H1 (cell line): ENCODE measurements around the gene IFT80. TPM values are rescaled to one million over a fixed set of nuclear protein-coding genes. Genes with fewer than 3 reads are reported as not detected.

ENCODE experiments used
- CTCF ChIA-PET: fragments of 300-600 bp; sonication (Branson Sonifier 250); formaldehyde crosslinking; loops from one replicate; lab custom pipeline; 2021; ENCODE audit not compliant: partially characterized antibody; lab: Charles Lee
- POLR2A ChIA-PET: fragments of 300-600 bp; sonication (Branson Sonifier 250); formaldehyde crosslinking; loops from one replicate; lab custom pipeline; 2021; ENCODE audit warnings: inconsistent platforms; ENCODE audit not compliant: partially characterized antibody; lab: Charles Lee
- DNase-seq, 2 experiments: peaks; one replicate each; pipeline versions ENCODE4 v3.0.0 to v3.0.0-alpha.2; 2010 to 2022; ENCODE audit warnings: low spot score in 2 of 2, low read depth in 1 of 2, mixed read lengths in 1 of 2
- FAIRE-seq: peaks from 2 replicates; lab custom pipeline; 2011; peaks lifted over from hg19 to GRCh38; lab: Jason Lieb, UNC
- H2AFZ ChIP-seq: 2 replicates; pipeline ENCODE4 v1.8.1; 2012; ENCODE audit warnings: low read length, inconsistent platforms
- H2AK5ac ChIP-seq: 2 replicates; pipeline ENCODE4 v1.6.1; 2013; ENCODE audit warnings: low read depth, low read length
- H2BK120ac ChIP-seq: replicated peaks from 2 replicates; pipeline ENCODE3; 2013; ENCODE audit warnings: low read depth, low read length, inconsistent platforms
- H2BK12ac ChIP-seq: 2 replicates; pipeline ENCODE4 v1.6.1; 2013; ENCODE audit warnings: low read depth, low read length
- H2BK15ac ChIP-seq: 2 replicates; pipeline ENCODE4 v1.6.1; 2013; ENCODE audit warnings: low read length
- H2BK20ac ChIP-seq: 2 replicates; pipeline ENCODE4 v1.6.1; 2013; ENCODE audit warnings: low read length
- H2BK5ac ChIP-seq: 2 replicates; pipeline ENCODE4 v1.6.1; 2013; ENCODE audit warnings: low read depth, low read length
- H3K14ac ChIP-seq: 2 replicates; pipeline ENCODE4 v1.6.1; 2013; ENCODE audit warnings: inconsistent platforms; ENCODE audit not compliant: insufficient read length
- H3K18ac ChIP-seq: 2 replicates; pipeline ENCODE4 v1.6.1; 2013; ENCODE audit warnings: low read length; ENCODE audit errors: extremely low read depth
- H3K23ac ChIP-seq: 2 replicates; pipeline ENCODE4 v1.6.1; 2013; ENCODE audit warnings: inconsistent platforms; ENCODE audit not compliant: insufficient read length
- H3K23me2 ChIP-seq: 2 replicates; pipeline ENCODE4 v1.6.1; 2013; ENCODE audit warnings: low read depth, low read length
- H3K27ac ChIP-seq: 2 replicates; pipeline ENCODE4 v1.6.1; 2011; ENCODE audit warnings: low read depth, low read length, inconsistent platforms
- H3K27me3 ChIP-seq, 4 experiments: replicated peaks in 1 of 4; 1 replicate in 1 of 4; 2 replicates in 3 of 4; pipeline versions ENCODE4 v1.6.1 to v1.8.1; 2011 to 2013; ENCODE audit warnings: low read length in 3 of 4, mild to moderate bottlenecking in 3 of 4, inconsistent platforms in 2 of 4, mixed read lengths in 2 of 4, moderate library complexity in 1 of 4; ENCODE audit not compliant: control insufficient read depth in 3 of 4, insufficient read depth in 3 of 4; ENCODE audit errors: extremely low read depth in 1 of 4
- H3K36me3 ChIP-seq, 4 experiments: 2 replicates each; pipeline versions ENCODE4 v1.6.1 to v1.8.1; 2011 to 2013; ENCODE audit warnings: mild to moderate bottlenecking in 4 of 4, low read length in 3 of 4, moderate library complexity in 2 of 4, control low read depth in 1 of 4, inconsistent platforms in 1 of 4; ENCODE audit not compliant: insufficient read depth in 4 of 4, control insufficient read depth in 2 of 4
- H3K4ac ChIP-seq: replicated peaks from 2 replicates; pipeline ENCODE3; 2013; ENCODE audit warnings: low read length, low read depth, mixed read lengths, inconsistent platforms; ENCODE audit not compliant: insufficient read length
- H3K4me1 ChIP-seq, 4 experiments: replicated peaks in 1 of 4; 1 replicate in 1 of 4; 2 replicates in 3 of 4; pipeline versions ENCODE4 v1.6.1 to v1.8.1; 2011 to 2013; ENCODE audit warnings: low read length in 3 of 4, inconsistent platforms in 2 of 4, mixed read lengths in 1 of 4; ENCODE audit not compliant: insufficient read depth in 4 of 4, control insufficient read depth in 3 of 4
- H3K4me2 ChIP-seq, 2 experiments: 2 replicates each; pipeline versions ENCODE4 v1.6.1 to v1.8.1; 2011 to 2013; ENCODE audit warnings: low read depth in 2 of 2, low read length in 2 of 2, control low read depth in 1 of 2, inconsistent platforms in 1 of 2, mild to moderate bottlenecking in 1 of 2; ENCODE audit not compliant: insufficient read depth in 1 of 2
- H3K4me3 ChIP-seq, 4 experiments: fragments of 200-600, 300-600 bp in 1 of 4; sonication (generic), shearing (Covaris generic), sonication (Bioruptor Twin) in 1 of 4; 2 replicates each; pipeline versions ENCODE4 v1.5.1 to v1.8.1; 2011 to 2016; ENCODE audit warnings: low read length in 4 of 4, low read depth in 3 of 4, control low read depth in 2 of 4, inconsistent platforms in 2 of 4, mild to moderate bottlenecking in 2 of 4, mixed read lengths in 1 of 4, moderate library complexity in 1 of 4; ENCODE audit not compliant: insufficient read depth in 2 of 4; ENCODE audit errors: extremely low read depth in 1 of 4
- H3K56ac ChIP-seq: replicated peaks from 2 replicates; pipeline ENCODE3; 2013; ENCODE audit warnings: low read depth, mild to moderate bottlenecking, mixed read lengths, low read length, inconsistent platforms; ENCODE audit not compliant: insufficient read length
- H3K79me1 ChIP-seq: 2 replicates; pipeline ENCODE4 v1.6.1; 2013; ENCODE audit warnings: low read depth, low read length, control low read depth
- H3K79me2 ChIP-seq, 2 experiments: 2 replicates each; pipeline versions ENCODE4 v1.6.1 to v1.8.1; 2012 to 2013; ENCODE audit warnings: low read length in 2 of 2, mild to moderate bottlenecking in 2 of 2, inconsistent platforms in 1 of 2; ENCODE audit not compliant: insufficient read depth in 2 of 2, control insufficient read depth in 1 of 2
- H3K9ac ChIP-seq, 4 experiments: replicated peaks in 1 of 4; 1 replicate in 1 of 4; 2 replicates in 3 of 4; pipeline versions ENCODE4 v1.6.1 to v1.8.1; 2011 to 2013; ENCODE audit warnings: low read depth in 3 of 4, low read length in 3 of 4, control low read depth in 2 of 4, mild to moderate bottlenecking in 2 of 4, moderate library complexity in 2 of 4, inconsistent platforms in 1 of 4; ENCODE audit errors: extremely low read depth in 1 of 4
- H3K9me3 ChIP-seq, 2 experiments: 2 replicates each; pipeline versions ENCODE4 v1.6.1 to v1.8.1; 2012 to 2013; ENCODE audit warnings: mild to moderate bottlenecking in 2 of 2, moderate library complexity in 2 of 2, control low read depth in 1 of 2, inconsistent platforms in 1 of 2, low read depth in 1 of 2, low read length in 1 of 2, mixed read lengths in 1 of 2; ENCODE audit not compliant: insufficient read depth in 2 of 2
- H4K20me1 ChIP-seq, 2 experiments: replicated peaks in 1 of 2; 2 replicates each; pipeline versions ENCODE3 to v1.8.1; 2011 to 2013; ENCODE audit warnings: inconsistent platforms in 2 of 2, low read length in 2 of 2, mild to moderate bottlenecking in 1 of 2; ENCODE audit not compliant: insufficient read depth in 2 of 2, control insufficient read depth in 1 of 2
- H4K5ac ChIP-seq: 2 replicates; pipeline ENCODE4 v1.6.1; 2013; ENCODE audit warnings: low read length, low read depth, mixed read lengths, inconsistent platforms; ENCODE audit not compliant: insufficient read length
- H4K8ac ChIP-seq: 2 replicates; pipeline ENCODE4 v1.8.0; 2013; ENCODE audit warnings: mild to moderate bottlenecking, moderate library complexity, low read length, inconsistent platforms; ENCODE audit not compliant: insufficient read depth; ENCODE audit errors: extremely low read depth
- H4K91ac ChIP-seq: replicated peaks from 2 replicates; pipeline ENCODE3; 2013; ENCODE audit warnings: low read length, mixed read lengths, inconsistent platforms; ENCODE audit not compliant: insufficient read length
- CHD1 ChIP-seq: IDR thresholded peaks from 2 replicates; pipeline ENCODE4 v1.6.1; 2012; ENCODE audit warnings: low read depth, low read length, improper control_type of control experiment
- CHD2 ChIP-seq: IDR thresholded peaks from 2 replicates; pipeline ENCODE4 v1.6.1; 2012; ENCODE audit warnings: low read length, improper control_type of control experiment
- EGR1 ChIP-seq: IDR thresholded peaks from 2 replicates; pipeline ENCODE4 v1.6.1; 2011; ENCODE audit warnings: low read depth, low read length, borderline replicate concordance
- KDM4A ChIP-seq: IDR thresholded peaks from one replicate; pipeline ENCODE4 v1.7.1; 2012; ENCODE audit warnings: low read depth, mild to moderate bottlenecking, moderate library complexity, low read length, inconsistent platforms; ENCODE audit not compliant: severe bottlenecking
- KDM5A ChIP-seq: fragments of 200-600 bp; IDR thresholded peaks from 2 replicates; pipeline ENCODE4 v1.7.1; 2012; ENCODE audit warnings: mild to moderate bottlenecking, low read length, inconsistent platforms, mixed read lengths
- MAX ChIP-seq: IDR thresholded peaks from 2 replicates; pipeline ENCODE4 v1.6.1; 2012; ENCODE audit warnings: inconsistent platforms
- POLR2A ChIP-seq, 2 experiments: IDR thresholded peaks; 1 replicate in 1 of 2; 2 replicates in 1 of 2; pipeline ENCODE4 v1.6.1; 2011; ENCODE audit warnings: low read depth in 2 of 2, low read length in 2 of 2, mild to moderate bottlenecking in 2 of 2; ENCODE audit errors: control extremely low read depth in 1 of 2
- RNF2 ChIP-seq: fragments of 200-900, 300-1000 bp; sonication (generic); IDR thresholded peaks from 2 replicates; pipeline ENCODE4 v1.7.1; 2016; ENCODE audit warnings: borderline replicate concordance, low read depth, mild to moderate bottlenecking, antibody characterized with exemption, low read length; ENCODE audit not compliant: poor library complexity, severe bottlenecking; ENCODE audit errors: missing control alignments
- SIX5 ChIP-seq: IDR thresholded peaks from 2 replicates; pipeline ENCODE4 v1.6.1; 2011; ENCODE audit warnings: mild to moderate bottlenecking, low read depth, low read length
- SP1 ChIP-seq: IDR thresholded peaks from 2 replicates; pipeline ENCODE4 v1.6.1; 2011; ENCODE audit warnings: low read depth, low read length
- SP2 ChIP-seq: IDR thresholded peaks from 2 replicates; pipeline ENCODE4 v1.6.1; 2012; ENCODE audit warnings: mild to moderate bottlenecking, low read length, inconsistent platforms
- YY1 ChIP-seq: IDR thresholded peaks from 2 replicates; pipeline ENCODE4 v1.6.1; 2011; ENCODE audit warnings: low read depth, mild to moderate bottlenecking, low read length
- WGBS, 2 experiments: shearing (Covaris generic) in 1 of 2; methylation state at CpG; one replicate each; pipeline versions ENCODE4 v1.1.6 to v1.1.7; 2013 to 2015; ENCODE audit warnings: low lambda C conversion rate in 2 of 2, mixed read lengths in 2 of 2, inconsistent platforms in 1 of 2, low coverage in 1 of 2, missing lambda C conversion rate in 1 of 2; ENCODE audit not compliant: insufficient replicate concordance in 2 of 2, insufficient coverage in 1 of 2, insufficient read length in 1 of 2; ENCODE audit errors: extremely low coverage in 1 of 2, missing lambda C conversion rate in 1 of 2; 5-methylcytosine and 5-hydroxymethylcytosine counted together
- polyA plus RNA-seq, 7 experiments: library from polyadenylated mRNA; depleted of rRNA in 3 of 7; stranded (reverse) in 5 of 7; unstranded in 2 of 7; fragments of >200 nt in 5 of 7; fragments of 200-250 nt in 2 of 7; gene quantifications; 1 replicate in 5 of 7; 2 replicates in 1 of 7; 4 replicates in 1 of 7; pipeline versions ENCODE4 v1.2.1 to v1.2.3, GENCODE V29; 2011 to 2013; ENCODE audit warnings: missing spikeins in 2 of 7, mixed read lengths in 2 of 7
- total RNA-seq: library from RNA; stranded (reverse); fragmentation: NEBNext Ultra II Directional; extraction: Animal tissue kit (Norgen Biotek cat#: 25700); gene quantifications from 2 replicates; pipeline ENCODE4 v1.2.1, GENCODE V29; 2021
- TF ChIP-seq, protein P1 (sequence below): IDR thresholded peaks from 2 replicates; pipeline ENCODE4 v1.6.1; 2012; ENCODE audit warnings: low read length, inconsistent platforms

The IFT80 gene
- total and polyA plus RNA-seq, 2 of the 8 experiments (the other 6 are each of a cell fraction or from before 2014, with no cell fraction given): 7.2 to 25.9 TPM

DNA sequence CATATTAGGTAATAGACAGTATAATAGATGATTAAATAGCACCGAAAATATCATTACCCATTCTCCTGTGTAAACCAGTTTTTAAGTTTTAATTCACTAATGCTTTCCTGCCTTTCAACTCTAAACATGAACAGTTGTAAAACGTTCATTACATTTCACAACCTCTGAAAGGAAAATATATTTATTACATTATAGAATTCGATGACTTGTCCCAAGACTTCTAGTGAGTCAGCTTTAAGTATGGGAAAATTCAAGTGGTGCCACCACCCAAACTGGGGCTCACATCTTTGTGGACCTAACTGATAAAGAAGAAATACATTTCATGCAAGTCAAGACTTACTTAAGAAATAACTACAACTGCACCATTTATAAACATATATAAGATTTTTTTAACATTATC lies 48.5 kb upstream of the IFT80 start:
- 76% methylated on average over 3 of the region's 3 CpGs; no CpG with 5 or more reads in 1 of the 2 experiments for WGBS, 2 experiments
- Histone ChIP-seq H2BK15ac (no peak overlapping the region), H2BK20ac (no peak overlapping the region), H2AK5ac (no peak overlapping the region), H3K4ac (no peak overlapping the region), H3K18ac (no peak overlapping the region), H2BK5ac (no peak overlapping the region), H4K91ac (no peak overlapping the region), H4K20me1 (no peaks in the 10 kb centered on the region), H3K23me2 (peaks cover 6% of the 10 kb centered on the region), H4K8ac (no peak overlapping the region), H2BK120ac (no peak overlapping the region), H2AFZ (no peak overlapping the region), H3K9me3 (peaks cover 0 to 2% of the 10 kb centered on the region in 2 experiments; a peak in 3 of 4 replicates), H3K9ac (no peak overlapping the region), H3K56ac (no peak overlapping the region), H3K4me3 (peak overlapping the region; percentile 7 to 92 (median 11); a peak in 5 of 8 replicates), H3K79me1 (no peaks in the 10 kb centered on the region; the same call in 1 of the 2 replicates), H3K14ac (no peak overlapping the region), H3K79me2 (peaks cover 35 to 66% of the 10 kb centered on the region in 2 experiments), H3K4me1 (peaks cover 0 to 5% (median 0%) of the 10 kb centered on the region in 4 experiments; a peak in 3 of 7 replicates), H3K23ac (no peak overlapping the region), H4K5ac (no peak overlapping the region), H3K4me2 (peak overlapping the region; percentile 77 to 86; a peak in 3 of 4 replicates), H3K27me3 (no peaks in the 10 kb centered on the region), H3K36me3 (peaks cover 0 to 49% (median 12%) of the 10 kb centered on the region in 4 experiments; a peak in 4 of 8 replicates), H2BK12ac (no peak overlapping the region), H3K27ac (no peak overlapping the region)
- no peak for DNase-seq
- POLR2A ChIA-PET: interaction anchor here (4.7 kb wide), 1 partner anchor 11 kb away, joined by 70 read pairs; no protein-coding TSS in a partner anchor
- FAIRE-seq: no peak
- CTCF ChIA-PET: interaction anchor here (1.2 to 1.4 kb wide), 2 partner anchors 12 to 33 kb away, joined by 4 read pairs; no protein-coding TSS in a partner anchor
- no peak for TF ChIP-seq RNF2
- no peak for TF ChIP-seq EGR1
- TF ChIP-seq YY1: no peak
- TF ChIP-seq KDM4A: no peak
- no peak for TF ChIP-seq SIX5
- TF ChIP-seq CHD2: no peak
- no peak for TF ChIP-seq SP1
- no peak for TF ChIP-seq SP2
- no peak for TF ChIP-seq MAX
- no peak for TF ChIP-seq POLR2A (IDR thresholded peaks at IDR 0.05; ENCODE audit: control extremely low read depth in 1 of 2, low read depth in 2 of 2, low read length in 2 of 2)
- TF ChIP-seq, protein P1, sequence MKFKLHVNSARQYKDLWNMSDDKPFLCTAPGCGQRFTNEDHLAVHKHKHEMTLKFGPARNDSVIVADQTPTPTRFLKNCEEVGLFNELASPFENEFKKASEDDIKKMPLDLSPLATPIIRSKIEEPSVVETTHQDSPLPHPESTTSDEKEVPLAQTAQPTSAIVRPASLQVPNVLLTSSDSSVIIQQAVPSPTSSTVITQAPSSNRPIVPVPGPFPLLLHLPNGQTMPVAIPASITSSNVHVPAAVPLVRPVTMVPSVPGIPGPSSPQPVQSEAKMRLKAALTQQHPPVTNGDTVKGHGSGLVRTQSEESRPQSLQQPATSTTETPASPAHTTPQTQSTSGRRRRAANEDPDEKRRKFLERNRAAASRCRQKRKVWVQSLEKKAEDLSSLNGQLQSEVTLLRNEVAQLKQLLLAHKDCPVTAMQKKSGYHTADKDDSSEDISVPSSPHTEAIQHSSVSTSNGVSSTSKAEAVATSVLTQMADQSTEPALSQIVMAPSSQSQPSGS: no peak
- no peak for TF ChIP-seq CHD1
- no peak for TF ChIP-seq KDM5A
